Fibroblast of mammary gland (primary cell): ENCODE data around the gene FOXP4.

Experiments used
- DNase-seq: peaks from one replicate; pipeline ENCODE4 v3.0.0-alpha.2; 2010; ENCODE audit warnings: low read depth
- H3K4me3 ChIP-seq: 2 replicates; pipeline ENCODE4 v1.5.1; 2011; ENCODE audit warnings: low read depth, mild to moderate bottlenecking, low read length, moderate library complexity; ENCODE audit not compliant: control insufficient read depth
- TF ChIP-seq, protein P1 (sequence below): conservative IDR thresholded peaks from 2 replicates; pipeline ENCODE4 v1.5.1; 2011; ENCODE audit warnings: low read depth, low read length, inconsistent platforms; ENCODE audit not compliant: control insufficient read depth, insufficient read depth

FOXP4 gene

DNA sequence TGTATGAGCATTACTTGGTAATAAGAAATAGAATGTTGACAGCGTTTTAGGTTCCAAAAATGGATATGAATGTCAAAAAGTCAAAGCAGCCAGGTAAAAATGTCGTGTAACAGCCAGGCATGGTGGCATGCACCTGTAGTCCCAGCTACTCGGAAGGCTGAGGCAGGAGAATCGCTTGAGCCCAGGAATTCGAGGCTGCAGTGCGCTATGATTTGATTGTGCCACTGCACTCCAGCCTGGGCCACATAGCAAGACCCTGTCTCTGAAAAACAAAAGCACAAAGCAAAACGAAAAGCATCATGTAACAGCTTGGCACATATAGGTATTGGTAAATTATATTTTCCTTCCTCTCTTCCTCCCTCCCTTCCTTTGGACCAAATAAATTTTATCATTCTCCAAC lies 16.2 kb upstream of the FOXP4 start:
- DNase-seq = no peak

DNA sequence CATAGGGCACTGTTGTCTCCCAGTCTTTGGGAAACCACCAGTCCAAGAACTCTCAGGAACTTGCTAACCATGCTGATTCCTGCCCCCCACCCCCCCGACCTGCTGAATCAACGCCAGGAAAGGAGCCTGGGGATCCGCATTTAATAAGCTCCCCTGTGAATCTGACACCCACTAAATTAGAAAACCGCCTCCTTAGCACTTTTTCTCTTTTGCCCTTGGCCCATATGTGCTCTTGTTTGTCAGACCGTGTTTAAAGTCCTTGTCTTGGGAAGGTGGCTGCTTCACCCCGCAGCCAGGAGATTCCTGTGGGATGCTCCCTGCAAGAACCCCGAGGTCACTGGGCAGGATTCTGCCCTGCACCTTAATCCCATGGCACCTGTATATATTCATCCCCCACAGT lies 15.7 kb upstream of the FOXP4 start:
- no peak overlapping the region for H3K4me3 ChIP-seq
- DNase-seq = no peak
- TF ChIP-seq, protein P1, sequence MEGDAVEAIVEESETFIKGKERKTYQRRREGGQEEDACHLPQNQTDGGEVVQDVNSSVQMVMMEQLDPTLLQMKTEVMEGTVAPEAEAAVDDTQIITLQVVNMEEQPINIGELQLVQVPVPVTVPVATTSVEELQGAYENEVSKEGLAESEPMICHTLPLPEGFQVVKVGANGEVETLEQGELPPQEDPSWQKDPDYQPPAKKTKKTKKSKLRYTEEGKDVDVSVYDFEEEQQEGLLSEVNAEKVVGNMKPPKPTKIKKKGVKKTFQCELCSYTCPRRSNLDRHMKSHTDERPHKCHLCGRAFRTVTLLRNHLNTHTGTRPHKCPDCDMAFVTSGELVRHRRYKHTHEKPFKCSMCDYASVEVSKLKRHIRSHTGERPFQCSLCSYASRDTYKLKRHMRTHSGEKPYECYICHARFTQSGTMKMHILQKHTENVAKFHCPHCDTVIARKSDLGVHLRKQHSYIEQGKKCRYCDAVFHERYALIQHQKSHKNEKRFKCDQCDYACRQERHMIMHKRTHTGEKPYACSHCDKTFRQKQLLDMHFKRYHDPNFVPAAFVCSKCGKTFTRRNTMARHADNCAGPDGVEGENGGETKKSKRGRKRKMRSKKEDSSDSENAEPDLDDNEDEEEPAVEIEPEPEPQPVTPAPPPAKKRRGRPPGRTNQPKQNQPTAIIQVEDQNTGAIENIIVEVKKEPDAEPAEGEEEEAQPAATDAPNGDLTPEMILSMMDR = no peak

More for the DNA sequence above, 16.2 kb upstream of the FOXP4 start:
- TF ChIP-seq, protein P1 = no peak
- H3K4me3 ChIP-seq = no peak overlapping the region

- H3K4me3 ChIP-seq = no peak overlapping the region
- TF ChIP-seq, protein P1 = no peak
- DNase-seq = no peak
Observed at GRCh38 chr6:41531016-41531415, 15.2 kb upstream of the FOXP4 start.

DNA sequence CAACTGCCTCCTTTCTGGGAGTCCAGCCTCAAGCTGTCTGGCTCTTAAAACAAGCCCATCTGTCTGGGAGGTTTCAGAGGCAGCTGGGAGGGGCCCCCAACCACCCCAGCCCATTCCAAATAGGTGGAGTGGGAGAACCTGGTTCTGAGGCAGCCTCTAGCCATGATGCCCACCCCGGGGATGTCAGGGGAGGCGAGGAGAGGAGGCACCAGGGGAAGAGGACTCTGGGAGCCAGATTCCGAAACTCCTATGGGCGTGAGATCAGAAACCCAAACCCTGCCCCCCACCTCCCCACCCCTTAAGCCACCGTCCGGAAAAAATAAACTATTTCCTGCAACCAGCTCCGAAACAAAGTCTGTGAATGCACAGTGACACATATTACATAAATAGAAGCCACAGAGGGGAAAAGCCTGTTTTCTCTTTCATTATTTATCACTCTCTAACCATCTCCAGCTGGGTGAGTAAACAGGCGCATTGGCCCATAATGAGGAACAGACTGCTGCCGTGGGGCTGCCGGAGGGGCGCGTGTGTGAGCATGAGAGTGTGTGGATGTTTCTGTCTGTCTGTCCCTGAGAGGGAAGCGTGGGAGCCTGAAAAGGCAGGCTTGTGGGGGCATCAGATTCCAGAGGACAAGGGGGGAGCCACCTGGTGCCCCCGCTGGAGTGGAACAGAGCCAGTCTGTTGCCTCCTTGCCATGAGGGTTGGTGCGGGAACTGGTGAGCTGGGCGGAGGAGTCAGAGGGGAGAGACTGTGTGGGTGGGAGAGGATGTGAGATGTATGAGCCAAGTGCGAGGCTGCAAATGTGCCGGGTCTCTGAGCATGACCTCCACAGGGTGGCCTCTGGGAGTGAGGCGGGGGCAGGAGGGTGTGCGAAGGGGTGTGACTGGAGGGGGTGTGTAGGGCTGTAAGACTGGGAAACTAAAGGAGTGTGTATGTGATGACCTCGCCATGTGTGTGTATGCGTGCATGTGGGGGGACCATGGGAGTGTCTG lies 14.3 kb upstream of the FOXP4 start:
- H3K4me3 ChIP-seq = peak overlapping the region; percentile 21
- DNase-seq = peak; percentile 89
- TF ChIP-seq, protein P1 = no peak

DNA sequence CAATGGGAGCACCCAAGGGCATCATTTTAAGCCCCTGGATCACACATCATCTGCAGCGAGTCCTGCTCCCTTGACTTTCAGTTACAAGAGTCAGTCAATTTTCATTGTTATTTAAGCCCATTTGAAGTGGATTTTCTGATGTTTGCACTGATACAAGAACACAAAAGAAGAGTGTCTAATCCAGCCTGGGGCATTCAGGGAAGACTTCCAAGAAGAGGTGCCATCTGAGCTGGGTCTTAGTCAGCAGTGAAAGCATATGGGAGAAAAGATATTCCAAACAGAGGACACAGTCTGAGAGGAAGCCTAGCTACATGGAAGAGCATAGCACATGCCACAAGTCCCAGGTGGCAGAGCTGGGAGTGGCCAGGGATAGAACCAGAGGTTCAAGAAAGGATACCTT lies 10.4 kb upstream of the FOXP4 start:
- no peak overlapping the region for H3K4me3 ChIP-seq
- TF ChIP-seq, protein P1 = no peak

DNA sequence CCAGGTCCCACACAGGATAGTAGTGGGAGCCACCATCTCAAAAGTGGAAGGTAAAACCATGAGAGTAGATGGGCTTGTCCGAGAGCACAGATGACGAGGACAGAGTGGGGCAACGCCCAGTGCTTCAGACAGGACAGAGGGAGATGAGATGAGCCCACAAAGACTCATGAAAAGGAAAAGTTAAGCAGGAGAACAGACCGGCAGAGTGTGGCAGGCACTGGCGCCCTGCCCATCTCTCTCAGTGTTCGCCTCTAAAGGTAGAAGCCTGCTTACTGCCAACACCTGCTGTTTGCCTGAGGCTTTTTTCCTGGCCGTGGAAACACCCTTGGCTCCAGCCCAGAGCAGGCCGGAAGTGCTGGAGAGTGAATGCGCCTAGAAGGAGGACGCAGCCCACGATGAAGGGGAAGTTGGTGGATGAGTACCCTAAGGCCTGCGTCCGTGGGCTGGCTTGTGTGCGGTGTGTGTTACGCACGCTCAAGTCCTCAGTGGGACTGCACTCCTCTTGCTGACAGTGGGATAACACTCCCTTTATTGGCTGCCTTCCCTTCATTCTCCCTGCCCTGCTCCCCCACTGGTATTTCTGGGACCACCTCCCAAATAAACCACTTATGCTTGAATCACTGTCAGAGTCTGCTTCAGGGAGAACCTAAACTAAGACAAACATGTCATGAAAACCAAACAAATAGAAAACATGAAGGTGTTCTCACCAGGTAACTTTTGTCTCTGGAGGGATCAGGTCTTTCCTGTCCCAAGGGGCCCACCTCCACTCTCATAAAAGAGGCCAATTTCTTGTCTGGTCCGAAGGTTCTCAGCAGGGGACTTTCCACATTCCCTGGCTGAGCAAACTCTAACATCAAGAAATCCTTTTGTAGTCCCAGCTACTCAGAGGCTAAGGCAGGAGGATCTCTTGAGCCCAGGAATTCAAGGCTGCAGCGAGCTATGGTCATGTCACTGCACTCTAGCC lies 9.1 kb upstream of the FOXP4 start:
- no peak overlapping the region for H3K4me3 ChIP-seq
- TF ChIP-seq, protein P1 = no peak
- DNase-seq = no peak

More for the DNA sequence above, 10.4 kb upstream of the FOXP4 start:
- no peak for DNase-seq
